Activated CD4-positive, alpha-beta memory T cell treated with anti-CD3 and anti-CD28 coated beads for 36 hours (primary cell): ENCODE measurements around the gene INPP1. TPM values are rescaled to one million over a fixed set of nuclear protein-coding genes. Genes with fewer than 3 reads are reported as not detected.

ENCODE experiments used
- CTCF ChIA-PET: fragments of 350-600 bp; sonication (Branson Sonifier 250); formaldehyde crosslinking; loops from one replicate; lab custom pipeline; 2021; ENCODE audit warnings: antibody characterized with exemption, inconsistent platforms; lab: Charles Lee
- POLR2A ChIA-PET: fragments of 350-600 bp; sonication (Branson Sonifier 250); formaldehyde crosslinking; loops from one replicate; lab custom pipeline; 2021; ENCODE audit warnings: antibody characterized with exemption; lab: Charles Lee
- DNase-seq: peaks from one replicate; pipeline ENCODE4 v3.0.0-alpha.2; 2020
- H3K27ac Mint-ChIP-seq: one replicate; pipeline ENCODE4 v1.8.0; 2021; ENCODE audit warnings: mixed read lengths
- H3K27me3 Mint-ChIP-seq: one replicate; pipeline ENCODE4 v1.8.0; 2021; ENCODE audit warnings: mixed read lengths
- H3K36me3 Mint-ChIP-seq: one replicate; pipeline ENCODE4 v1.8.0; 2021; ENCODE audit warnings: mixed read lengths
- H3K4me1 Mint-ChIP-seq: one replicate; pipeline ENCODE4 v1.8.0; 2021; ENCODE audit warnings: low read depth, mixed read lengths
- H3K4me3 Mint-ChIP-seq: one replicate; pipeline ENCODE4 v1.8.0; 2021; ENCODE audit warnings: mild to moderate bottlenecking, mixed read lengths
- H3K9me3 Mint-ChIP-seq: one replicate; pipeline ENCODE4 v1.8.0; 2021; ENCODE audit warnings: mixed read lengths
- intact Hi-C: fragments of 100-400 bp; cut with micrococcal nuclease; formaldehyde crosslinking; loops from one replicate; pipeline ENCODE4 v1.15.1; 2023
- total RNA-seq, 2 experiments: library from RNA; stranded (reverse); gene quantifications; one replicate each; pipeline ENCODE4 v1.2.3, GENCODE V29; 2021

The INPP1 gene
- total RNA-seq, 2 experiments from 2014 or later, result 15.8 to 16.3 TPM

GRCh38 chr2:190412966-190413365 lies 69.6 kb downstream of the INPP1 start:
- Mint-ChIP-seq H3K27me3 (no peaks in the 10 kb centered on the region), H3K9me3 (no peaks in the 10 kb centered on the region), H3K4me3 (no peak overlapping the region), H3K27ac (no peak overlapping the region), H3K36me3 (no peaks in the 10 kb centered on the region), H3K4me1 (peaks cover 54% of the 10 kb centered on the region)
- intact Hi-C loops, result no loop called here
- ChIA-PET CTCF (no interaction called here), POLR2A (no interaction called here)
- no peak for DNase-seq

- Mint-ChIP-seq H3K27ac (no peak overlapping the region), H3K27me3 (no peaks in the 10 kb centered on the region), H3K4me1 (peaks cover 56% of the 10 kb centered on the region), H3K4me3 (no peak overlapping the region), H3K9me3 (no peaks in the 10 kb centered on the region), H3K36me3 (no peaks in the 10 kb centered on the region)
- ChIA-PET POLR2A (no interaction called here), CTCF (no interaction called here)
- no peak for DNase-seq
- intact Hi-C loops, result no loop called here
Measured at GRCh38 chr2:190413421-190413820, 70.0 kb downstream of the INPP1 start.

GRCh38 chr2:190415251-190415650 lies 71.9 kb downstream of the INPP1 start:
- DNase-seq, result no peak
- peaks cover 54% of the 10 kb centered on the region for H3K4me1 Mint-ChIP-seq
- H3K36me3 Mint-ChIP-seq, result peaks cover 3% of the 10 kb centered on the region
- CTCF ChIA-PET, result no interaction called here
- no peak overlapping the region for H3K4me3 Mint-ChIP-seq
- H3K27ac Mint-ChIP-seq, result peak overlapping the region; percentile 86
- intact Hi-C loops, result no loop called here
- no peaks in the 10 kb centered on the region for H3K27me3 Mint-ChIP-seq
- POLR2A ChIA-PET, result interaction anchor here (0.5 to 0.8 kb wide), 2 partner anchors 8 to 95 kb away, joined by 3 read pairs; no protein-coding TSS in a partner anchor
- H3K9me3 Mint-ChIP-seq, result no peaks in the 10 kb centered on the region

- no peaks in the 10 kb centered on the region for H3K9me3 Mint-ChIP-seq
- peaks cover 4% of the 10 kb centered on the region for H3K36me3 Mint-ChIP-seq
- peak overlapping the region; percentile 86 for H3K27ac Mint-ChIP-seq
- intact Hi-C loops, result no loop called here
- peak overlapping the region; percentile 48 for H3K4me3 Mint-ChIP-seq
- H3K4me1 Mint-ChIP-seq, result peaks cover 60% of the 10 kb centered on the region
- DNase-seq, result no peak
- CTCF ChIA-PET, result interaction anchor here (0.5 kb wide), 1 partner anchor 34 kb away, joined by 3 read pairs; no protein-coding TSS in a partner anchor
- POLR2A ChIA-PET, result interaction anchor here (0.5 to 0.8 kb wide), 2 partner anchors 9 to 94 kb away, joined by 3 read pairs; no protein-coding TSS in a partner anchor
- H3K27me3 Mint-ChIP-seq, result no peaks in the 10 kb centered on the region
Measured at GRCh38 chr2:190415794-190416775, 72.7 kb downstream of the INPP1 start.

- intact Hi-C loops, result no loop called here
- Mint-ChIP-seq H3K27ac (no peak overlapping the region), H3K9me3 (no peaks in the 10 kb centered on the region)
Measured at GRCh38 chr2:190417045-190417842, 73.9 kb downstream of the INPP1 start.

GRCh38 chr2:190418727-190419126 lies 75.3 kb downstream of the INPP1 start:
- Mint-ChIP-seq H3K9me3 (no peaks in the 10 kb centered on the region), H3K27ac (no peak overlapping the region), H3K36me3 (peaks cover 5% of the 10 kb centered on the region), H3K4me3 (no peak overlapping the region), H3K4me1 (peaks cover 51% of the 10 kb centered on the region), H3K27me3 (no peaks in the 10 kb centered on the region)
- intact Hi-C loops, result loop anchor here (2.0 kb wide), 1 partner anchor 28 kb away; no protein-coding TSS in a partner anchor
- ChIA-PET CTCF (interaction anchor here (1.3 kb wide), 1 partner anchor 8 kb away, joined by 3 read pairs; no protein-coding TSS in a partner anchor), POLR2A (no interaction called here)
- DNase-seq, result no peak

More at GRCh38 chr2:190417045-190417842, 73.9 kb downstream of the INPP1 start:
- Mint-ChIP-seq H3K36me3 (peaks cover 4% of the 10 kb centered on the region), H3K4me3 (no peak overlapping the region), H3K27me3 (no peaks in the 10 kb centered on the region), H3K4me1 (peaks cover 52% of the 10 kb centered on the region)
- no peak for DNase-seq
- POLR2A ChIA-PET, result no interaction called here
- CTCF ChIA-PET, result interaction anchor here (0.7 kb wide), 1 partner anchor 64 kb away, joined by 3 read pairs; no protein-coding TSS in a partner anchor

GRCh38 chr2:190420801-190421200 lies 77.4 kb downstream of the INPP1 start:
- Mint-ChIP-seq H3K4me3 (no peak overlapping the region), H3K9me3 (no peaks in the 10 kb centered on the region), H3K27me3 (no peaks in the 10 kb centered on the region), H3K36me3 (peaks cover 10% of the 10 kb centered on the region), H3K27ac (no peak overlapping the region), H3K4me1 (peaks cover 52% of the 10 kb centered on the region)
- ChIA-PET POLR2A (no interaction called here), CTCF (no interaction called here)
- no peak for DNase-seq
- intact Hi-C loops, result no loop called here

Other genes with a start within 250 kb of the INPP1 start
- 10 to 100 TPM; 33.9 to 37.8 TPM for gene HIBCH, start 23.8 kb upstream of the INPP1 start, total RNA-seq
- gene MFSD6, start 64.8 kb downstream of the INPP1 start, total RNA-seq, result 10 to 100 TPM; 34.1 to 37.1 TPM
- gene NEMP2, start 191.1 kb downstream of the INPP1 start, total RNA-seq, result 10 to 100 TPM; 28.8 to 30.0 TPM